GM23248 (cell line): Measurements from ENCODE around the gene SSU72.
"Not testable (repeated sequence)": the region's sequence is repeated elsewhere in the genome, so short reads cannot be mapped to it uniquely, and the experiment has no call there.

Experiments used
- EZH2 ChIP-seq: fragments of 200-600 bp; sonication (generic); IDR thresholded peaks from 2 replicates; pipeline ENCODE4 v1.6.1; 2018; ENCODE audit warnings: antibody characterized with exemption, mild to moderate bottlenecking; ENCODE audit not compliant: insufficient read depth, poor library complexity, severe bottlenecking
- EZH2phosphoT487 ChIP-seq: fragments of 200-600 bp; sonication (generic); IDR thresholded peaks from 2 replicates; pipeline ENCODE4 v1.6.1; 2018; ENCODE audit warnings: antibody characterized with exemption, moderate library complexity, mild to moderate bottlenecking, low read depth; ENCODE audit not compliant: insufficient read depth

GRCh38 chr1:1533894-1534291 lies 40.8 kb downstream of the SSU72 start:
- not testable (repeated sequence) for TF ChIP-seq EZH2phosphoT487, EZH2
